RKO (cell line): Measurements from ENCODE around the gene DNAH7.

Experiments
- DNase-seq: peaks from one replicate; pipeline ENCODE4 v3.0.0-alpha.2; 2016; ENCODE audit warnings: low spot score

DNAH7 gene

GRCh38 chr2:196077821-196078220 is 9.2 kb upstream of the DNAH7 start:
- no peak for DNase-seq

- DNase-seq: no peak
Measured at GRCh38 chr2:196076778-196077568, 8.3 kb upstream of the DNAH7 start.

GRCh38 chr2:196075196-196075595 is 6.6 kb upstream of the DNAH7 start:
- DNase-seq: no peak

GRCh38 chr2:196074631-196075030 is 6.0 kb upstream of the DNAH7 start:
- no peak for DNase-seq

GRCh38 chr2:196073521-196073920 is 4.9 kb upstream of the DNAH7 start:
- DNase-seq: no peak

- DNase-seq: no peak
Measured at GRCh38 chr2:196067088-196067382, 1.6 kb downstream of the DNAH7 start.

GRCh38 chr2:196066291-196067087 is 2.1 kb downstream of the DNAH7 start:
- DNase-seq: peak; percentile 72

GRCh38 chr2:196063773-196064172 is 4.9 kb downstream of the DNAH7 start:
- DNase-seq: no peak

- no peak for DNase-seq
Measured at GRCh38 chr2:196059491-196059960, 9.1 kb downstream of the DNAH7 start.

- no peak for DNase-seq
Measured at GRCh38 chr2:196054631-196055030, 14.0 kb downstream of the DNAH7 start.

GRCh38 chr2:196046123-196046917 is 22.3 kb downstream of the DNAH7 start:
- no peak for DNase-seq

- no peak for DNase-seq
Measured at GRCh38 chr2:196041786-196042185, 26.9 kb downstream of the DNAH7 start.

- DNase-seq: no peak
Measured at GRCh38 chr2:196040218-196040617, 28.4 kb downstream of the DNAH7 start.

- DNase-seq: no peak
Measured at GRCh38 chr2:196036442-196036841, 32.2 kb downstream of the DNAH7 start.

GRCh38 chr2:196018037-196018436 is 50.6 kb downstream of the DNAH7 start:
- DNase-seq: no peak

GRCh38 chr2:196012314-196012713 is 56.3 kb downstream of the DNAH7 start:
- peak; percentile 11 for DNase-seq

GRCh38 chr2:196000551-196000950 is 68.1 kb downstream of the DNAH7 start:
- no peak for DNase-seq

- DNase-seq: no peak
Measured at GRCh38 chr2:195998070-195998469, 70.6 kb downstream of the DNAH7 start.

GRCh38 chr2:195995499-195995898 is 73.1 kb downstream of the DNAH7 start:
- DNase-seq: no peak

GRCh38 chr2:195993623-195994022 is 75.0 kb downstream of the DNAH7 start:
- no peak for DNase-seq

- no peak for DNase-seq
Measured at GRCh38 chr2:195985741-195986140, 82.9 kb downstream of the DNAH7 start.

GRCh38 chr2:195984923-195985726 is 83.5 kb downstream of the DNAH7 start:
- peak; percentile 26 for DNase-seq
